Adrenal gland (tissue), 12 donors: ENCODE data around the gene FGF9. TPM values are rescaled to one million over a fixed set of nuclear protein-coding genes. Genes with fewer than 3 reads are reported as not detected.
A peak's percentile ranks its signal among the peaks of the same experiment; 100 is the strongest.

ENCODE experiments used
- DNase-seq, 7 donors: peaks; one replicate each; pipeline ENCODE4 v3.0.0-alpha.2; 2019 to 2020
- H3K27ac ChIP-seq, 5 donors: fragments of 200-600 bp; sonication (generic) in 4 of 5; 1 replicate in 3 of 5; 2 replicates in 2 of 5; pipeline versions ENCODE4 v1.5.1 to v1.8.0; 2016 to 2020; ENCODE audit warnings: mild to moderate bottlenecking in 1 of 5
- H3K27me3 ChIP-seq: fragments of 200-600 bp; 2 replicates; pipeline ENCODE4 v1.8.0; 2021
- H3K36me3 ChIP-seq, 2 donors: fragments of 200-600 bp; replicated peaks in 1 of 2; 1 replicate in 1 of 2; 2 replicates in 1 of 2; pipeline versions ENCODE4 v1.5.1 to v1.8.0; 2018 to 2022
- H3K4me1 ChIP-seq, 2 donors: fragments of 200-600 bp; replicated peaks in 1 of 2; 1 replicate in 1 of 2; 2 replicates in 1 of 2; pipeline versions ENCODE4 v1.5.1 to v1.8.0; 2018 to 2021
- H3K4me3 ChIP-seq, 4 donors: fragments of 200-600 bp; sonication (generic) in 3 of 4; one replicate each; pipeline ENCODE4 v1.5.1; 2016 to 2018
- H3K9me3 ChIP-seq, 3 donors: fragments of 200-600 bp; sonication (generic) in 1 of 3; replicated peaks in 1 of 3; 1 replicate in 2 of 3; 2 replicates in 1 of 3; pipeline versions ENCODE4 v1.5.1 to v1.8.0; 2016 to 2021
- POLR2A ChIP-seq, 2 donors: fragments of 450-650 bp; IDR thresholded peaks; one replicate each; pipeline ENCODE4 v1.6.1; 2017; ENCODE audit warnings: antibody characterized with exemption in 2 of 2, mild to moderate bottlenecking in 2 of 2, moderate library complexity in 1 of 2
- WGBS, 4 donors: extraction: QIAGEN DNeasy Blood & Tissue Kit in 2 of 4; methylation state at CpG; one replicate each; pipeline versions ENCODE4 v1.1.5 to v1.1.7; 2013 to 2017; 5-methylcytosine and 5-hydroxymethylcytosine counted together
- intact Hi-C, 2 donors: fragments of 100-400 bp; cut with DNase I; formaldehyde crosslinking; loops; one replicate each; pipeline versions ENCODE4 v1.14.1 to v1.15.0; 2022 to 2023
- polyA plus RNA-seq, 3 donors: library from polyadenylated mRNA; stranded (reverse); fragments of 200-250 nt in 2 of 3; fragments of 350-450 nt in 1 of 3; fragmentation: Illumina TruSeq in 1 of 3; extraction: RNeasy Lipid Tissue Mini Kit (QIAGEN cat#74804) in 1 of 3; gene quantifications; one replicate each; pipeline ENCODE4 v1.2.3, GENCODE V29; 2013 to 2014
- total RNA-seq, 9 donors: library from RNA; depleted of rRNA in 4 of 9; stranded (reverse); fragments of >200 nt in 4 of 9; fragments of 120-200 nt in 1 of 9; fragmentation: NEBNext Ultra II Directional in 1 of 9; extraction: Animal tissue kit (Norgen Biotek cat#: 25700) in 1 of 9; gene quantifications; one replicate each; pipeline versions ENCODE4 v1.1.0 to v1.2.4, GENCODE V29; 2013 to 2023
- TF ChIP-seq, protein P1 (sequence below), 6 experiments: fragments of 450-650 bp in 4 of 6; fragments of 200-600 bp in 2 of 6; sonication (generic) in 1 of 6; IDR thresholded peaks; 1 replicate in 5 of 6; 2 replicates in 1 of 6; pipeline versions ENCODE4 v1.5.1 to v1.8.0; 2016 to 2021; ENCODE audit warnings: antibody characterized with exemption in 6 of 6, mild to moderate bottlenecking in 2 of 6, moderate library complexity in 1 of 6
- donor health status: healthy with polysubstance abuse.
- donor health status: Bipolar disorder and iron deficiency.
- donor health status: DM: yes; HTN: yes; CAD: no.
- donor health status: DM: no; HTN: no; CAD: no.
- donor health status: DM: no; HTN: no; CAD: no.
- donor health status: DM: yes; HTN: yes; CAD: no.

Gene FGF9
- total and polyA plus RNA-seq, 12 donors = 1.4 to 20.3 (median 4.2) TPM

DNA sequence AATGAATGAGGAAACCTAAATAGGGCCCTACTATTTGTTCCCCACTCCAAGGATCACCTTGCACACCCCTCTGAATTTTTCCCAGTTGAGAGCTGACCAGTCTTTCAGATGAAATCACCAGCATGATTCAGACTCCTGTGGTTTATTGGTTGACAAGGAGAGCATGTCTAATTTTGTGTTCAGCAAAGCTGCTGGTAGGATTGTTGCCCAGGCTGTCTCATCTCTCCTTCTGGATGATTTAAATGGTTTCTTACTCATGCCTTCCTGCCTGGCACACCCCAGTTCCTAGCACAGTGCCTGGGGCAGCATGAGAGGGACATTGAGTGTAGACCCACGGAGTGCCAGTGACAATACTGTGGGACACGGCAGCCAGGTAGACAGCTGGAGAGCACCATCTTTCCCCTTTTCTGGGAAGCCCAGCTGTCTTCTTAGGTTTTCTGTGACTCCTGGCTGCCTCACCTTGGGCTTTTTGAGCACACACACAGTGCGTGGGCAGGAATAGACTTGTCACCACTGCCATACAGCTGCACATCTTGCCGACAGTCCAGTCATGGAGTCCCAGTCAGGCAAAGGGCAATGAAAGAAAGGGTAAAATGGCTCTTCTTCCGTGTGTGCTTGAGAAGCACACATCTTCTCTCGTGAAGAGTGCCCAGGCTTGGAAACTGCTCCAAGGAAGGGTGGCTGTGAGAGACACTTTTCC lies 12.3 kb downstream of the FGF9 start:
- no peaks in the 10 kb centered on the region for H3K27me3 ChIP-seq
- no peaks in the 10 kb centered on the region for H3K36me3 ChIP-seq
- intact Hi-C loops = no loop called here
- H3K27ac ChIP-seq = peak overlapping the region in 2 of 5 donors; percentile 51 to 65
- DNase-seq = peak; percentile 42 to 74 (median 63)
- H3K9me3 ChIP-seq = no peaks in the 10 kb centered on the region
- TF ChIP-seq, protein P1, sequence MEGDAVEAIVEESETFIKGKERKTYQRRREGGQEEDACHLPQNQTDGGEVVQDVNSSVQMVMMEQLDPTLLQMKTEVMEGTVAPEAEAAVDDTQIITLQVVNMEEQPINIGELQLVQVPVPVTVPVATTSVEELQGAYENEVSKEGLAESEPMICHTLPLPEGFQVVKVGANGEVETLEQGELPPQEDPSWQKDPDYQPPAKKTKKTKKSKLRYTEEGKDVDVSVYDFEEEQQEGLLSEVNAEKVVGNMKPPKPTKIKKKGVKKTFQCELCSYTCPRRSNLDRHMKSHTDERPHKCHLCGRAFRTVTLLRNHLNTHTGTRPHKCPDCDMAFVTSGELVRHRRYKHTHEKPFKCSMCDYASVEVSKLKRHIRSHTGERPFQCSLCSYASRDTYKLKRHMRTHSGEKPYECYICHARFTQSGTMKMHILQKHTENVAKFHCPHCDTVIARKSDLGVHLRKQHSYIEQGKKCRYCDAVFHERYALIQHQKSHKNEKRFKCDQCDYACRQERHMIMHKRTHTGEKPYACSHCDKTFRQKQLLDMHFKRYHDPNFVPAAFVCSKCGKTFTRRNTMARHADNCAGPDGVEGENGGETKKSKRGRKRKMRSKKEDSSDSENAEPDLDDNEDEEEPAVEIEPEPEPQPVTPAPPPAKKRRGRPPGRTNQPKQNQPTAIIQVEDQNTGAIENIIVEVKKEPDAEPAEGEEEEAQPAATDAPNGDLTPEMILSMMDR (IDR thresholded peaks at IDR 0.05) = no peak
- peak in 1 of 2 donors; percentile 4 for TF ChIP-seq POLR2A (IDR thresholded peaks at IDR 0.05)
- H3K4me3 ChIP-seq = no peak overlapping the region
- WGBS, 4 donors = 84 to 88% (median 85%) methylated on average over 5 to 6 of the region's 6 CpGs
- H3K4me1 ChIP-seq = no peaks in the 10 kb centered on the region

DNA sequence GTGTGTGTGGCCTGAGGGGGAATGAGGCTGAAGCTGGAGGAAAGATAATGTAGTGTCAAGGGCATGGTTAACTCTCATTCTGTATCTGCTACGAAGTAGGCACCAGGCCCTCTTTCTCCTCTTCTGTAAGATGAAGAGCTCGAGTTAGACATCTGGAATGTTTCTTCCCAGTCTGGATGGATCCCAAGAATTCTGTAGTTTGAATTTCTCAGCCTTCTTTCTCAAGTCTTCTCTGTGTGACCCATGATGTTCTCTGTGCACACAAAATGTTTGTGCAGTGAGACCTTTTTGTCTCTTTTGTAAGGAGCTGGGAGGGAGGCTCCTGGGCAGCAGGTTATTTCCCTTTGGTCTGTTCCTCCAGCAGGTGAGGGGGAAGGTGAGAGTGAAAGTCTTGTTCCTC lies 13.7 kb downstream of the FGF9 start:
- Histone ChIP-seq H3K4me1 (no peaks in the 10 kb centered on the region), H3K36me3 (no peaks in the 10 kb centered on the region), H3K27ac (no peak overlapping the region), H3K4me3 (no peak overlapping the region), H3K27me3 (no peaks in the 10 kb centered on the region), H3K9me3 (no peaks in the 10 kb centered on the region)
- intact Hi-C loops = no loop called here
- WGBS, 4 donors = 50 to 66% (median 59%) methylated on average over 2 of the region's 2 CpGs
- no peak for TF ChIP-seq POLR2A (IDR thresholded peaks at IDR 0.05)
- TF ChIP-seq, protein P1 (IDR thresholded peaks at IDR 0.05) = no peak
- no peak for DNase-seq

DNA sequence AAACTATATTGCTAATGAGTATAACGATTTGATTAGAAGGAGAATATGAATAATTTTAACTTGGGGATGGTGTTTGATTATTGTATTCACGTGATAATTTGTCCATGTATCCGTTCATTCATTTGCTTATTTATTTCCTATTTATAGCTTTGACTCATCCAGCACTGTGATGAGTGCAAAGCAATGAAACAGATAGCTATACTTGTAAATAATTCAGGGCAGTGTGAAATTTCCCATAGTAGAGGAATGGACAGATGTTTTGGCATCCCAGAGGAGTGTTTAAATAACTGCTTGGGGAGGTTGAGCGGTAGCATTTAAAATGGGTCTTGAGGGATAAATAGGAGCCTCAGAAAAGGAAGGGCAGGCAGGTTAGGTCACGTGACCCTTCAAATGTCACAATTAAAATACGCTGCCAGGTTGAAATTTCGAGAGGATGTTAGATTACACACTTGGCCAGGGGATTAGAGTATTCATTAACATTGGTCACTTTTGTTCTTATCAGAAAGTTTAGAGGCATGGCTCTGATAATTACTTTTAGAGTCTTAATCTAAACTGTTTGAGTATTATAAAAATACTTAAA lies 14.7 kb downstream of the FGF9 start:
- intact Hi-C loops = no loop called here
- TF ChIP-seq, protein P1 (IDR thresholded peaks at IDR 0.05) = no peak
- no peak for TF ChIP-seq POLR2A (IDR thresholded peaks at IDR 0.05)
- H3K4me3 ChIP-seq = no peak overlapping the region

DNA sequence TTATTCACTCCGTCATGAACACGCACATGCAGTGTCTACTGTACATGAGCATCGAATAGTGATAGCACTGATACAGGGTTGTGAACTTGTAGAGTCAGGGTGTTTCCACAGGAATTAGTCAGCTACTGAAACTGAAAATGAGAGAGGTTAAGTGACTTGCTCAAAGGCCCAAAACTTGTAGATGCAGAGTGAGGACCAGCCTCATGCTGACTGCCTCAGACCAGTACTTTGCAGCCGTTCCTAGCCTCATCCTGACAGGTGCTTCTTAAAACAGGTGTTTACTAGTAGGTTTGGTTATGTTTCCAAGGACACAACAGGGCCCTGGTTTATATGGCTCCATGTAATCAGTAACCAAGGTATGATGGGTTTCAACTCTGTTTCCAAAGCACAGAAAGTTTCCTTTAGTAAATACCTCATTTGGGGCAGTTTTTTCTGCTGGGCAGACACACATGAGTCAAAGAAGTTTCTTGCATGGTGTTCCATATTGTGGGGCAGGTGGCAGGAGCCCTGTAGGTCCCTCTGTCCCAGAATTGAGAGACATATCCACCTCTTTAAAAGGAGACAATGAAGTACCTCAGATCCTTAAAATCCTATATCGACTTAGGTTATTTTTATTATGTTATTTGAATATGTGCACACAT lies 16.0 kb downstream of the FGF9 start:
- intact Hi-C loops = no loop called here
- H3K27ac ChIP-seq = no peak overlapping the region
- TF ChIP-seq POLR2A (IDR thresholded peaks at IDR 0.05) = no peak
- H3K36me3 ChIP-seq = no peaks in the 10 kb centered on the region
- DNase-seq = no peak
- no peaks in the 10 kb centered on the region for H3K4me1 ChIP-seq
- WGBS, 4 donors = 80 to 90% (median 87%) methylated on average over 4 to 5 of the region's 5 CpGs
- no peaks in the 10 kb centered on the region for H3K9me3 ChIP-seq
- no peak overlapping the region for H3K4me3 ChIP-seq
- H3K27me3 ChIP-seq = no peaks in the 10 kb centered on the region

More for the DNA sequence above, 14.7 kb downstream of the FGF9 start:
- WGBS, 4 donors = 76 to 82% (median 80%) methylated on average over 7 of the region's 7 CpGs
- Histone ChIP-seq H3K27ac (no peak overlapping the region), H3K27me3 (no peaks in the 10 kb centered on the region), H3K4me1 (no peaks in the 10 kb centered on the region), H3K36me3 (no peaks in the 10 kb centered on the region), H3K9me3 (no peaks in the 10 kb centered on the region)
- no peak for DNase-seq
